IMR-90 (cell line): ENCODE data around the gene PTPN21. TPM values are rescaled to one million over a fixed set of nuclear protein-coding genes. Genes with fewer than 3 reads are reported as not detected.

Source experiments
- ATAC-seq: fragments of 200-7000 bp; cut with Tn5 transposase; 2 replicates; pipeline ENCODE4 v1.9.1; 2020; ENCODE audit warnings: low read depth, mild to moderate bottlenecking, moderate library complexity
- BruUV-seq: library from RNA; stranded (reverse); fragments of 400-500 nt; replicated peaks from 2 replicates; lab custom pipeline; 2021; lab: Mats Ljungman, UMichigan
- CTCF ChIA-PET: fragments of 300-600 bp; formaldehyde crosslinking; extraction: SDS; loops from one replicate; lab custom pipeline; 2021; ENCODE audit warnings: antibody characterized with exemption; lab: Yijun Ruan, JAX
- POLR2A ChIA-PET: fragments of 300-600 bp; sonication (Branson Sonifier 250); formaldehyde crosslinking; loops from one replicate; lab custom pipeline; 2022; ENCODE audit warnings: antibody characterized with exemption; ENCODE audit not compliant: unreplicated experiment; lab: Charles Lee
- DNase-seq: peaks from one replicate; pipeline ENCODE4 v3.0.0; 2013
- H2AFZ ChIP-seq: replicated peaks from 2 replicates; pipeline ENCODE3; 2013; ENCODE audit warnings: low read length, mild to moderate bottlenecking; ENCODE audit not compliant: poor library complexity
- H2AK5ac ChIP-seq: 2 replicates; pipeline ENCODE4 v1.6.1; 2013; ENCODE audit warnings: low read depth, low read length, inconsistent platforms
- H2AK9ac ChIP-seq: replicated peaks from 2 replicates; pipeline ENCODE3; 2013; ENCODE audit warnings: mild to moderate bottlenecking, low read depth, low read length, moderate library complexity; ENCODE audit not compliant: poor library complexity
- H2BK120ac ChIP-seq: 2 replicates; pipeline ENCODE4 v1.6.1; 2013; ENCODE audit warnings: low read depth, low read length, inconsistent platforms
- H2BK15ac ChIP-seq: 3 replicates; pipeline ENCODE4 v1.6.1; 2013; ENCODE audit warnings: low read depth, low read length, inconsistent platforms
- H2BK20ac ChIP-seq: 2 replicates; pipeline ENCODE4 v1.6.1; 2013; ENCODE audit warnings: low read depth, mild to moderate bottlenecking, inconsistent platforms, low read length, moderate library complexity
- H2BK5ac ChIP-seq: 2 replicates; pipeline ENCODE4 v1.6.1; 2013; ENCODE audit warnings: mild to moderate bottlenecking, low read depth, low read length, inconsistent platforms; ENCODE audit not compliant: poor library complexity, severe bottlenecking
- H3K14ac ChIP-seq: replicated peaks from 2 replicates; pipeline ENCODE4 v1.6.1; 2013; ENCODE audit warnings: low read depth, low read length, inconsistent platforms
- H3K18ac ChIP-seq: 2 replicates; pipeline ENCODE4 v1.6.1; 2013; ENCODE audit warnings: low read depth, low read length, control low read depth
- H3K23ac ChIP-seq: 2 replicates; pipeline ENCODE4 v1.6.1; 2013; ENCODE audit warnings: low read depth, low read length, inconsistent platforms
- H3K27ac ChIP-seq: 2 replicates; pipeline ENCODE4 v1.5.1; 2013; ENCODE audit warnings: mild to moderate bottlenecking, control low read depth, low read length; ENCODE audit not compliant: insufficient read depth
- H3K27me3 ChIP-seq: 2 replicates; pipeline ENCODE4 v1.6.1; 2013; ENCODE audit warnings: low read length; ENCODE audit not compliant: control insufficient read depth, insufficient read depth
- H3K36me3 ChIP-seq: 2 replicates; pipeline ENCODE4 v1.6.1; 2013; ENCODE audit warnings: low read length, mixed read lengths; ENCODE audit not compliant: control insufficient read depth, insufficient read depth
- H3K4ac ChIP-seq: 2 replicates; pipeline ENCODE4 v1.6.1; 2013; ENCODE audit warnings: low read depth, low read length, inconsistent platforms
- H3K4me1 ChIP-seq: 2 replicates; pipeline ENCODE4 v1.6.1; 2013; ENCODE audit warnings: low read length, mixed read lengths; ENCODE audit not compliant: control insufficient read depth, insufficient read depth
- H3K4me2 ChIP-seq: 2 replicates; pipeline ENCODE4 v1.6.1; 2013; ENCODE audit warnings: low read depth, mild to moderate bottlenecking, control low read depth, low read length, moderate library complexity
- H3K4me3 ChIP-seq: 2 replicates; pipeline ENCODE4 v1.5.1; 2013; ENCODE audit warnings: low read depth, mild to moderate bottlenecking, control low read depth, low read length, moderate library complexity; ENCODE audit not compliant: insufficient read depth
- H3K56ac ChIP-seq: 2 replicates; pipeline ENCODE4 v1.6.1; 2013; ENCODE audit warnings: low read length, inconsistent platforms; ENCODE audit not compliant: insufficient read depth; ENCODE audit errors: extremely low read depth
- H3K79me1 ChIP-seq, 2 experiments: 2 replicates each; pipeline ENCODE4 v1.6.1; 2013; ENCODE audit warnings: low read length in 2 of 2, inconsistent platforms in 1 of 2, low read depth in 1 of 2
- H3K9ac ChIP-seq: 2 replicates; pipeline ENCODE4 v1.6.1; 2013; ENCODE audit warnings: low read depth, low read length, control low read depth
- H3K9me1 ChIP-seq: 2 replicates; pipeline ENCODE4 v1.6.1; 2013; ENCODE audit warnings: low read length, inconsistent platforms; ENCODE audit not compliant: insufficient read depth
- H3K9me3 ChIP-seq: 2 replicates; pipeline ENCODE4 v1.6.1; 2013; ENCODE audit warnings: low read length; ENCODE audit not compliant: control insufficient read depth, insufficient read depth
- H4K20me1 ChIP-seq: 2 replicates; pipeline ENCODE4 v1.6.1; 2013; ENCODE audit warnings: low read length, inconsistent platforms; ENCODE audit not compliant: insufficient read depth
- H4K5ac ChIP-seq: 2 replicates; pipeline ENCODE4 v1.6.1; 2013; ENCODE audit warnings: mild to moderate bottlenecking, low read depth, low read length, control low read depth
- H4K8ac ChIP-seq, 2 experiments: 2 replicates each; pipeline ENCODE4 v1.6.1; 2013; ENCODE audit warnings: low read depth in 2 of 2, low read length in 2 of 2, control low read depth in 1 of 2, inconsistent platforms in 1 of 2
- H4K91ac ChIP-seq: 2 replicates; pipeline ENCODE4 v1.6.1; 2013; ENCODE audit warnings: low read depth, low read length, inconsistent platforms; ENCODE audit not compliant: insufficient read depth
- MAFK ChIP-seq: IDR thresholded peaks from 2 replicates; pipeline ENCODE4 v1.6.1; 2012; ENCODE audit warnings: low read depth, low read length, improper control_type of control experiment
- POLR2A ChIP-seq: IDR thresholded peaks from 2 replicates; pipeline ENCODE4 v1.6.1; 2012; ENCODE audit warnings: mild to moderate bottlenecking, low read depth, low read length
- dilution Hi-C: fragments of 300-500 bp; cut with HindIII; formaldehyde crosslinking; loops from one replicate; pipeline ENCODE4 v1.14.3; 2018; ENCODE audit warnings: low sequenced_read_pairs; ENCODE audit not compliant: unreplicated experiment
- in situ Hi-C: fragments of 300-500 bp; cut with MboI; formaldehyde crosslinking; loops from 3 replicates; pipeline ENCODE4 v1.14.3; 2019; ENCODE audit warnings: low sequenced_read_pairs, inconsistent platforms, mixed read lengths
- intact Hi-C: fragments of 100-400 bp; cut with micrococcal nuclease; formaldehyde crosslinking; loops from 2 replicates; pipeline ENCODE4 v1.10.0; 2022
- polyA plus RNA-seq, 3 experiments: library from polyadenylated mRNA; depleted of rRNA; stranded (reverse); fragments of >200 nt; gene quantifications; 2 replicates each; pipeline ENCODE4 v1.2.3, GENCODE V29; 2012; ENCODE audit warnings: low replicate concordance in 1 of 3
- total RNA-seq: library from RNA; depleted of rRNA; stranded (reverse); fragments of >200 nt; gene quantifications from 2 replicates; pipeline ENCODE4 v1.2.3, GENCODE V29; 2012

Gene PTPN21
- total and polyA plus RNA-seq, 2 of the 4 experiments (the other 2 are of a cell fraction): 10.4 to 10.7 TPM

DNA sequence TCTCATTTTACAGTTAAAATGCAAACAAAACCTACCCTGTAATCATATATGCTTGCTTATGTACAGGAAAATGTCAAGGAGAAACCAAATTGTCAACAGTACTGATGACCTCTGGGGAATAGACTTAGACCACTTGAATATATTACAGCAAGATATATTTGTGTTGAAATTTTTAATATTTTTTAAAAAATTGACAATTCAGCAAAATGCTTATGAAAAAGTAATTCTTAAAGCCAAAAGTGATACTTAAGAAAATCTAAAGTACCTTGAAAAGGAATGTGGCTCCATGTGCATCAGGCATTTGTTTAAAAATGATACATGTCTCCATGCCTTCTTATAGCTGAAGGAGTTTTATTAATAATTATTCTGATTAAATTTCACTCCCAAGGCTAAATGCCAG, 49.2 kb downstream of the PTPN21 start:
- no peak overlapping the region for H3K9ac ChIP-seq
- no peak overlapping the region for H2AFZ ChIP-seq
- H3K9me1 ChIP-seq: peaks cover 14% of the 10 kb centered on the region
- H3K18ac ChIP-seq: no peak overlapping the region
- H3K4me3 ChIP-seq: no peak overlapping the region
- H3K14ac ChIP-seq: no peak overlapping the region
- H3K27ac ChIP-seq: no peak overlapping the region
- H2BK5ac ChIP-seq: no peak overlapping the region
- H3K4me2 ChIP-seq: no peak overlapping the region
- no peak overlapping the region for H3K23ac ChIP-seq
- DNase-seq: no peak
- H3K56ac ChIP-seq: no peak overlapping the region
- in situ Hi-C loops: no loop called here
- BruUV-seq: no TSS peak
- no peaks in the 10 kb centered on the region for H3K27me3 ChIP-seq
- dilution Hi-C loops: no loop called here
- H2BK20ac ChIP-seq: no peak overlapping the region
- CTCF ChIA-PET: interaction anchor here (0.6 to 1.1 kb wide), 2 partner anchors 16 to 403 kb away, joined by 3 read pairs; no protein-coding TSS in a partner anchor
- peaks cover 19 to 24% of the 10 kb centered on the region in 2 experiments for H3K79me1 ChIP-seq
- peaks cover 2% of the 10 kb centered on the region; the same call in 1 of the 2 replicates for H3K4me1 ChIP-seq
- H4K91ac ChIP-seq: no peak overlapping the region
- H2AK5ac ChIP-seq: no peak overlapping the region
- H3K36me3 ChIP-seq: peaks cover 30% of the 10 kb centered on the region
- H3K4ac ChIP-seq: no peak overlapping the region
- no peak for ATAC-seq
- no peak overlapping the region for H2BK15ac ChIP-seq
- no peak overlapping the region for H4K8ac ChIP-seq
- H2AK9ac ChIP-seq: no peak overlapping the region
- POLR2A ChIA-PET: no interaction called here
- H2BK120ac ChIP-seq: no peak overlapping the region
- no peak overlapping the region for H4K5ac ChIP-seq
- intact Hi-C loops: no loop called here
- TF ChIP-seq POLR2A (no peak), MAFK (peak; percentile 35)
- H3K9me3 ChIP-seq: no peaks in the 10 kb centered on the region
- H4K20me1 ChIP-seq: 0 out of 2 replicates have a peak, but pooled peaks cover 4% of the 10 kb centered on the region
